Uterus (tissue), 4 donors: ENCODE results near the gene IPO13. TPM values are rescaled to one million over a fixed set of nuclear protein-coding genes. Genes with fewer than 3 reads are reported as not detected.

Experiments
- DNase-seq, 2 donors: peaks; one replicate each; pipeline ENCODE4 v3.0.0-alpha.2; 2019 to 2020
- H3K27ac ChIP-seq, 2 donors: fragments of 200-600 bp; sonication (generic); 1 replicate in 1 of 2; 2 replicates in 1 of 2; pipeline ENCODE4 v1.5.1; 2016 to 2018
- H3K27me3 ChIP-seq, 2 donors: fragments of 200-600 bp; sonication (generic); one replicate each; pipeline ENCODE4 v1.5.1; 2018 to 2019; ENCODE audit warnings: control low read depth in 1 of 2
- H3K36me3 ChIP-seq, 2 donors: fragments of 200-600 bp; sonication (generic); one replicate each; pipeline ENCODE4 v1.5.1; 2019; ENCODE audit warnings: control low read depth in 1 of 2
- H3K4me1 ChIP-seq, 2 donors: fragments of 200-600 bp; sonication (generic); one replicate each; pipeline ENCODE4 v1.5.1; 2018 to 2019; ENCODE audit warnings: control low read depth in 1 of 2
- H3K4me3 ChIP-seq, 2 donors: fragments of 200-600 bp; sonication (generic); 1 replicate in 1 of 2; 2 replicates in 1 of 2; pipeline ENCODE4 v1.5.1; 2018 to 2019; ENCODE audit warnings: mild to moderate bottlenecking in 1 of 2
- H3K9me3 ChIP-seq, 2 donors: fragments of 200-600 bp; sonication (generic); one replicate each; pipeline ENCODE4 v1.5.1; 2019; ENCODE audit warnings: control low read depth in 1 of 2
- POLR2A ChIP-seq, 2 donors: fragments of 450-650 bp; IDR thresholded peaks; one replicate each; pipeline ENCODE4 v1.6.1; 2016; ENCODE audit warnings: antibody characterized with exemption in 2 of 2, mild to moderate bottlenecking in 1 of 2, moderate library complexity in 1 of 2
- intact Hi-C: fragments of 100-400 bp; cut with DNase I; formaldehyde crosslinking; loops from one replicate; pipeline ENCODE4 v1.15.1; 2023; ENCODE audit warnings: low total_unique reads
- total RNA-seq, 4 donors: library from RNA; depleted of rRNA in 3 of 4; stranded (reverse); fragments of >200 nt in 3 of 4; gene quantifications; one replicate each; pipeline versions ENCODE4 v1.1.0 to v1.2.4, GENCODE V29; 2014 to 2023
- TF ChIP-seq, protein P1 (sequence below), 4 experiments: fragments of 200-600 bp in 2 of 4; fragments of 450-650 bp in 2 of 4; sonication (generic) in 2 of 4; IDR thresholded peaks; one replicate each; pipeline ENCODE4 v1.5.1; 2016 to 2019; ENCODE audit warnings: antibody characterized with exemption in 4 of 4, mild to moderate bottlenecking in 2 of 4, moderate library complexity in 1 of 4
- donor health status: DM: yes; HTN: yes; CAD: no.

Gene IPO13
- total RNA-seq, 4 donors from 2014 or later: 6.9 to 26.7 (median 18.0) TPM

DNA sequence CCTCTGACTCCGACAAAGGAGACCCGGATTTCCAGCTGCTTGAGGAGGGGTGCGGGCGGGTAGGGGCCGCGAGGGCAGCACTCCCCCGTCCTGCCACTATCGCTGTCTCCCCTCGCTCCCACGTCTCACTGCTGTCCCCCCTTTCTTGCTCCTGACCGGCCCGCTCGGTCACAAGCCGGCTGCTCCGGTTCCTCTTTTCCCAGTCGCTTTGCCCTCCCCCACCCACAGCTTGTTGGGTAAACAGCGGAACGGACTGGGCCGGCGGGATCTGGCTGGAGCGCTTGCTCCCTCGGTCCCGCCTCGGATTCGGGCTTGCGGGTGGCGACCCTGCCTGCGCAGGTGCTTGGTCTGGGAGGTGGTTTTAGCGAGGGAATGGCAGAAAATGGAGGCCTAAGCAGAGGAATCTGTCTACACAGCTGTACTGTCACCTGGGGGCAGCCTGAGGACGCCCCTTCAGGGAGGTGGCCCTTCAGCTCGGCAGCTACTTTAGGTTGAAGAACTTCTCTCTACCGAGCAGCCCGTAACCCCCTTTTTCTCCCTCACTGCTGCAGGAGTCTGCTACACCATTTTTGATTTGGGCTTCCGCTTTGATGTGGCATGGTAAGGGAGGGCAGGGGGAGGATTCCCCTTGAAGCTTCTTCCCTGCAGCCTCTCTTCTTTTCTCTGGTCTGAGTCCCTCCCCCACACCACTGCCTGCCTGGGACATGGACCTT, 28.7 kb downstream of the IPO13 start:
- Histone ChIP-seq H3K4me1 (peaks cover 4 to 10% of the 10 kb centered on the region in 2 donors), H3K4me3 (peak overlapping the region; percentile 65 to 93), H3K27ac (peak overlapping the region; percentile 83 to 88), H3K9me3 (no peaks in the 10 kb centered on the region), H3K27me3 (no peaks in the 10 kb centered on the region), H3K36me3 (no peaks in the 10 kb centered on the region)
- intact Hi-C loops: no loop called here
- DNase-seq: peak in 1 of 2 donors; percentile 46
- no peak for TF ChIP-seq POLR2A (IDR thresholded peaks at IDR 0.05)
- TF ChIP-seq, protein P1, sequence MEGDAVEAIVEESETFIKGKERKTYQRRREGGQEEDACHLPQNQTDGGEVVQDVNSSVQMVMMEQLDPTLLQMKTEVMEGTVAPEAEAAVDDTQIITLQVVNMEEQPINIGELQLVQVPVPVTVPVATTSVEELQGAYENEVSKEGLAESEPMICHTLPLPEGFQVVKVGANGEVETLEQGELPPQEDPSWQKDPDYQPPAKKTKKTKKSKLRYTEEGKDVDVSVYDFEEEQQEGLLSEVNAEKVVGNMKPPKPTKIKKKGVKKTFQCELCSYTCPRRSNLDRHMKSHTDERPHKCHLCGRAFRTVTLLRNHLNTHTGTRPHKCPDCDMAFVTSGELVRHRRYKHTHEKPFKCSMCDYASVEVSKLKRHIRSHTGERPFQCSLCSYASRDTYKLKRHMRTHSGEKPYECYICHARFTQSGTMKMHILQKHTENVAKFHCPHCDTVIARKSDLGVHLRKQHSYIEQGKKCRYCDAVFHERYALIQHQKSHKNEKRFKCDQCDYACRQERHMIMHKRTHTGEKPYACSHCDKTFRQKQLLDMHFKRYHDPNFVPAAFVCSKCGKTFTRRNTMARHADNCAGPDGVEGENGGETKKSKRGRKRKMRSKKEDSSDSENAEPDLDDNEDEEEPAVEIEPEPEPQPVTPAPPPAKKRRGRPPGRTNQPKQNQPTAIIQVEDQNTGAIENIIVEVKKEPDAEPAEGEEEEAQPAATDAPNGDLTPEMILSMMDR (IDR thresholded peaks at IDR 0.05): no peak

DNA sequence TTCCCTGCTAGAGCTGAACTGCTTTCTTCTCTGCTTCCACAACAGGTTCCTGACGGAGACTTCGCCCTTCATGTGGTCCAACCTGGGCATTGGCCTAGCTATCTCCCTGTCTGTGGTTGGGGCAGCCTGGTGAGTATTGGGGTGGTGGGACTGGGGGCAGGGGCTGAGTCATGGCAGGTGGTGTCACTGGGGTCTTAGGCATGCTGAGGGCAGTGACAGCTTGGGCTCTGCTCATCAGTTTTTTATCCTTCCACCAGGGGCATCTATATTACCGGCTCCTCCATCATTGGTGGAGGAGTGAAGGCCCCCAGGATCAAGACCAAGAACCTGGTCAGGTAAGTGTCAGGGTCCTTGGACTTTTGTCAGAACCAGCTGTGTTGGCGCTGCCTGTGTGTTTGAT, 29.3 kb downstream of the IPO13 start:
- Histone ChIP-seq H3K4me3 (peak overlapping the region; percentile 65 to 93), H3K4me1 (peaks cover 4 to 8% of the 10 kb centered on the region in 2 donors), H3K9me3 (no peaks in the 10 kb centered on the region), H3K27me3 (no peaks in the 10 kb centered on the region), H3K27ac (no peak overlapping the region), H3K36me3 (no peaks in the 10 kb centered on the region)
- TF ChIP-seq, protein P1 (IDR thresholded peaks at IDR 0.05): no peak
- no peak for TF ChIP-seq POLR2A (IDR thresholded peaks at IDR 0.05)
- intact Hi-C loops: no loop called here
- DNase-seq: no peak

DNA sequence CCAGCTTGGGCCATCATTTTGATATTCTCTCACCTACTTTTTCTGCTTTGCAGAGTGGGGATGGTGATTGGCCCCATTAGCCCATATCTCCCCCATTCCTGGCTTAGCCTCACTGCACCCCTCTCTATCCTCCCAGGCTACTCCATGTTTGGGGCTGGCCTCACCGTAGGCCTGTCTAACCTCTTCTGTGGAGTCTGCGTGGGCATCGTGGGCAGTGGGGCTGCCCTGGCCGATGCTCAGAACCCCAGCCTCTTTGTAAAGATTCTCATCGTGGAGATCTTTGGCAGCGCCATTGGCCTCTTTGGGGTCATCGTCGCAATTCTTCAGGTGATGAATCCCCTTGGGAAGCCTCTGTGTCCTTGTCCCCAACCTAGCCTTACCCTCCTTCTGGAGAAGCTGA, 30.1 kb downstream of the IPO13 start:
- Histone ChIP-seq H3K4me1 (peaks cover 4 to 8% of the 10 kb centered on the region in 2 donors), H3K36me3 (no peaks in the 10 kb centered on the region), H3K4me3 (no peak overlapping the region), H3K27me3 (no peaks in the 10 kb centered on the region), H3K9me3 (no peaks in the 10 kb centered on the region), H3K27ac (no peak overlapping the region)
- intact Hi-C loops: no loop called here
- no peak for DNase-seq
- TF ChIP-seq, protein P1 (IDR thresholded peaks at IDR 0.05): no peak
- TF ChIP-seq POLR2A (IDR thresholded peaks at IDR 0.05): no peak

DNA sequence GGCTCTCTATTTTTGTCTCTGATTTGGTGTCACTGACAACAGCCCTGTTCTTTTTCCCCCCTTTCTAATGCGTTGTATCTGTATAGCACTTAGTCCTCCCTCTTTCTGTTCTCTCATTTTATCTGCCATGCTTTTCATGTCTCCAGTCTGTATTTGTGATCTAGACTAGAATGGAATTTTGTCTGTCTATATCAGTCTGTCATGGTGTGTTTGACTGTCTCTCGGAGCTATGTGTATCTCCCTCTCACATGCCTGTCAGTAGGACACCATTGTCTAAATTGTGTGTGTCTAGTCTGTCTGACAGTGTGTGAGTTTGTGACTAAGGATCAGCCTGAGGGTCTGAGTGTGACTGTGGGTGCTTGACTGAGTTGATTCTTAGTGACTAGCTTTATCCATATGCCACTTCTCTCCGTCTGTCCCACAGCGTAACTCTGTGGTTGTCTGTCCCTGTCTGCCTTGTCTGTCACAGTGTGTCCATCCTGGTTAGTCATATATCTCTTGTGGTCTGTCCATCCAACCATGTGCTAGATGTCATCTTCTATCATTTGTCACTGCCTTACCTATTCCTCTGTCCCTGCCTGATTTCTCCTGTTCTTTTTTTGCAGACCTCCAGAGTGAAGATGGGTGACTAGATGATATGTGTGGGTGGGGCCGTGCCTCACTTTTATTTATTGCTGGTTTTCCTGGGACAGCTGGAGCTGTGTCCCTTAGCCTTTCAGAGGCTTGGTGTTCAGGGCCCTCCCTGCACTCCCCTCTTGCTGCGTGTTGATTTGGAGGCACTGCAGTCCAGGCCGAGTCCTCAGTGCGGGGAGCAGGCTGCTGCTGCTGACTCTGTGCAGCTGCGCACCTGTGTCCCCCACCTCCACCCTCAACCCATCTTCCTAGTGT, 30.9 kb downstream of the IPO13 start:
- Histone ChIP-seq H3K9me3 (no peaks in the 10 kb centered on the region), H3K36me3 (no peaks in the 10 kb centered on the region), H3K4me1 (peaks cover 4 to 8% of the 10 kb centered on the region in 2 donors), H3K27me3 (no peaks in the 10 kb centered on the region), H3K27ac (no peak overlapping the region), H3K4me3 (no peak overlapping the region)
- TF ChIP-seq, protein P1 (IDR thresholded peaks at IDR 0.05): no peak
- no peak for TF ChIP-seq POLR2A (IDR thresholded peaks at IDR 0.05)
- no peak for DNase-seq
- intact Hi-C loops: no loop called here

DNA sequence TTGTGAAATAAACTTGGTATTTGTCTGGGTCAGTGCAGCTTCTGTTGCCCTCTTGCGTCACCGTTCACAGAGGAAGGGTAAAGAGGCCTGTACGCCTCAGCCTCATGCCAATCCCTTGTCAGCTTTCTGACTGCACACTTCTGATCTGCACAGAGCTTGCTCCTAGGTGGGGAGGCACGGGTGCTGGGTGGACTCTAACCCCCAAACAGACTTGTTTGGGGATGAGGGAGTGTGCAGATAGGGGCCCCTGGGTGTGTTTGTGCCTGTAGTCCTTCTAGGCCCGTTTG, 31.5 kb downstream of the IPO13 start:
- Histone ChIP-seq H3K27me3 (no peaks in the 10 kb centered on the region), H3K4me3 (no peak overlapping the region), H3K4me1 (peaks cover 4 to 8% of the 10 kb centered on the region in 2 donors), H3K36me3 (no peaks in the 10 kb centered on the region), H3K9me3 (no peaks in the 10 kb centered on the region), H3K27ac (no peak overlapping the region)
- no peak for DNase-seq
- intact Hi-C loops: no loop called here
- TF ChIP-seq, protein P1 (IDR thresholded peaks at IDR 0.05): no peak
- no peak for TF ChIP-seq POLR2A (IDR thresholded peaks at IDR 0.05)
